ENCODE data around the gene ASIC4. TPM values are rescaled to one million over a fixed set of nuclear protein-coding genes. Genes with fewer than 3 reads are reported as not detected.

ASIC4 gene
- polyA plus RNA-seq, 3 donors: not detected

DNA sequence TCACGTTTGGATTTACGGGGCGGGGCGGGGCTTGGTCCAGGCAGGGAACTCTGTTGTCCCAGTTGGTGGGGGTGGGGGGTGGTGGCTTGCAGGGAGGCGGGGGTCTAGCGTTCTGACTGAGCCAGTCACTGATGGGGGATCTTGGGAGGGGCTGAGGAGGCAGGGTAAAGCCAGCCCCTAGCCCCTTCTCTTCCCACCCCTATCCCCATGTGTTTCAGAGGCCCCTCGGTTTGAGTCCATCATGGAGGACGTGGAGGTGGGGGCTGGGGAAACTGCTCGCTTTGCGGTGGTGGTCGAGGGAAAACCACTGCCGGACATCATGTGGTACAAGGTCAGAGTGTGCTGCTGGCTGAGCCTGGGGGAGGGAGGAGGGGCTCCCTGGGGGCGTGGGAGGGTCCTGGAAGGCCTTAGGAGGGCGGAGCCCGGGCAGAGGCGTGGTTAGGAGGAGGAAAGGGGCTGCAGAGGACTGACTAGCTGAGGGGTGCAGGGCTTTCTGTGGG lies 37.6 kb upstream of the ASIC4 start:
- Mint-ChIP-seq H3K4me3 (no peak overlapping the region), H3K36me3 (no peaks in the 10 kb centered on the region), H3K9me3 (no peaks in the 10 kb centered on the region), H3K27ac (no peak overlapping the region), H3K4me1 (peaks cover 2% of the 10 kb centered on the region), H3K27me3 (ENCODE audit: low read depth in 3 of 3) (peaks cover 8 to 27% (median 25%) of the 10 kb centered on the region in 3 donors)
- no peak overlapping the region for H2AFZ ChIP-seq (ENCODE audit: insufficient read depth, low read depth, low read length, poor library complexity, severe bottlenecking)
- WGBS (ENCODE audit: insufficient coverage): 26% methylated on average over 8 of the region's 16 CpGs
- no peaks in the 10 kb centered on the region for H3K9me3 ChIP-seq (replicated peaks in 1 of 2; ENCODE audit: control insufficient read depth in 1 of 2, insufficient read depth in 1 of 2, low read length in 2 of 2)
- intact Hi-C loops (cut with micrococcal nuclease): loop anchor here (1.0 to 5.0 kb wide), 2 partner anchors 54 to 56 kb away; no protein-coding TSS in a partner anchor
- TF ChIP-seq, protein P1, sequence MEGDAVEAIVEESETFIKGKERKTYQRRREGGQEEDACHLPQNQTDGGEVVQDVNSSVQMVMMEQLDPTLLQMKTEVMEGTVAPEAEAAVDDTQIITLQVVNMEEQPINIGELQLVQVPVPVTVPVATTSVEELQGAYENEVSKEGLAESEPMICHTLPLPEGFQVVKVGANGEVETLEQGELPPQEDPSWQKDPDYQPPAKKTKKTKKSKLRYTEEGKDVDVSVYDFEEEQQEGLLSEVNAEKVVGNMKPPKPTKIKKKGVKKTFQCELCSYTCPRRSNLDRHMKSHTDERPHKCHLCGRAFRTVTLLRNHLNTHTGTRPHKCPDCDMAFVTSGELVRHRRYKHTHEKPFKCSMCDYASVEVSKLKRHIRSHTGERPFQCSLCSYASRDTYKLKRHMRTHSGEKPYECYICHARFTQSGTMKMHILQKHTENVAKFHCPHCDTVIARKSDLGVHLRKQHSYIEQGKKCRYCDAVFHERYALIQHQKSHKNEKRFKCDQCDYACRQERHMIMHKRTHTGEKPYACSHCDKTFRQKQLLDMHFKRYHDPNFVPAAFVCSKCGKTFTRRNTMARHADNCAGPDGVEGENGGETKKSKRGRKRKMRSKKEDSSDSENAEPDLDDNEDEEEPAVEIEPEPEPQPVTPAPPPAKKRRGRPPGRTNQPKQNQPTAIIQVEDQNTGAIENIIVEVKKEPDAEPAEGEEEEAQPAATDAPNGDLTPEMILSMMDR (IDR thresholded peaks at IDR 0.05): no peak
- H4K20me1 ChIP-seq (ENCODE audit: insufficient read depth, low read length): no peaks in the 10 kb centered on the region
- H3K4me3 ChIP-seq (replicated peaks in 1 of 3; ENCODE audit: low read depth in 2 of 3, low read length in 3 of 3): no peak overlapping the region
- H3K79me2 ChIP-seq (ENCODE audit: insufficient read depth, low read length): no peaks in the 10 kb centered on the region
- DNase-seq: no peak
- H3K36me3 ChIP-seq (replicated peaks in 1 of 2; ENCODE audit: control insufficient read depth in 1 of 2, insufficient read depth in 2 of 2, low read length in 2 of 2): no peaks in the 10 kb centered on the region
- no peak overlapping the region for H3K4me2 ChIP-seq (replicated peaks; ENCODE audit: extremely low read depth, low read length, poor library complexity, severe bottlenecking)
- no peak overlapping the region for H3K9ac ChIP-seq (ENCODE audit: insufficient read depth, low read length, poor library complexity, severe bottlenecking)
- H3K27me3 ChIP-seq (ENCODE audit: control insufficient read depth in 2 of 2, insufficient read depth in 2 of 2, low read length in 2 of 2): peaks cover 0 to 4% of the 10 kb centered on the region in 2 donors
- no peak overlapping the region for H3K27ac ChIP-seq (ENCODE audit: low read depth in 1 of 2, low read length in 2 of 2)
- H3K4me1 ChIP-seq (ENCODE audit: control insufficient read depth in 1 of 2, insufficient read depth in 2 of 2, low read length in 2 of 2): no peaks in the 10 kb centered on the region

DNA sequence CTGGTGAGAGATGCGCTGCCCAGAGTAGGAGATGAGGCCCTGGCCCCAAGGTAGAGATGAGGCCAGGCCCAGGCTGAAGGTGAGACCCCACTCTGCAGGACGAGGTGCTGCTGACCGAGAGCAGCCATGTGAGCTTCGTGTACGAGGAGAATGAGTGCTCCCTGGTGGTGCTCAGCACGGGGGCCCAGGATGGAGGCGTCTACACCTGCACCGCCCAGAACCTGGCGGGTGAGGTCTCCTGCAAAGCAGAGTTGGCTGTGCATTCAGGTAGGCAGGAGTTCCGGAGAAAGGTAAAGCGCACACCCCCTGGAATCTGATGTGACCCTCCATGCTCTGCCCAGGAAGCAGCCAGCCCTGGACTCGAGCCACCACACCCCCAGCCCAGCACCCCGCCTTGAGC lies 37.1 kb upstream of the ASIC4 start:
- Mint-ChIP-seq H3K27ac (no peak overlapping the region), H3K9me3 (peaks cover 0 to 2% (median 0%) of the 10 kb centered on the region in 7 donors), H3K4me3 (no peak overlapping the region), H3K27me3 (ENCODE audit: low read depth in 3 of 3) (peaks cover 13 to 32% (median 29%) of the 10 kb centered on the region in 3 donors), H3K4me1 (peaks cover 2% of the 10 kb centered on the region), H3K36me3 (no peaks in the 10 kb centered on the region)
- no peak overlapping the region for H3K4me3 ChIP-seq (replicated peaks in 1 of 3; ENCODE audit: low read depth in 2 of 3, low read length in 3 of 3)
- TF ChIP-seq, protein P1 (IDR thresholded peaks at IDR 0.05): no peak
- no peak overlapping the region for H2AFZ ChIP-seq (ENCODE audit: insufficient read depth, low read depth, low read length, poor library complexity, severe bottlenecking)
- H4K20me1 ChIP-seq (ENCODE audit: insufficient read depth, low read length): no peaks in the 10 kb centered on the region
- no peak overlapping the region for H3K27ac ChIP-seq (ENCODE audit: low read depth in 1 of 2, low read length in 2 of 2)
- H3K4me2 ChIP-seq (replicated peaks; ENCODE audit: extremely low read depth, low read length, poor library complexity, severe bottlenecking): no peak overlapping the region
- WGBS (ENCODE audit: insufficient coverage): 90% methylated on average over 13 of the region's 13 CpGs
- H3K9ac ChIP-seq (ENCODE audit: insufficient read depth, low read length, poor library complexity, severe bottlenecking): no peak overlapping the region
- no peak for DNase-seq
- H3K9me3 ChIP-seq (replicated peaks in 1 of 2; ENCODE audit: control insufficient read depth in 1 of 2, insufficient read depth in 1 of 2, low read length in 2 of 2): no peaks in the 10 kb centered on the region
- no peaks in the 10 kb centered on the region for H3K4me1 ChIP-seq (ENCODE audit: control insufficient read depth in 1 of 2, insufficient read depth in 2 of 2, low read length in 2 of 2)
- no peaks in the 10 kb centered on the region for H3K36me3 ChIP-seq (replicated peaks in 1 of 2; ENCODE audit: control insufficient read depth in 1 of 2, insufficient read depth in 2 of 2, low read length in 2 of 2)
- intact Hi-C loops (cut with micrococcal nuclease): loop anchor here in 1 of 2 donors (5.0 kb wide), 1 partner anchor 55 kb away; no protein-coding TSS in a partner anchor
- peaks cover 0 to 8% of the 10 kb centered on the region in 2 donors for H3K27me3 ChIP-seq (ENCODE audit: control insufficient read depth in 2 of 2, insufficient read depth in 2 of 2, low read length in 2 of 2)
- H3K79me2 ChIP-seq (ENCODE audit: insufficient read depth, low read length): no peaks in the 10 kb centered on the region
